OCI-LY1 (cell line): ENCODE results near the gene AUP1.

Source experiments
- H2AFZ ChIP-seq: fragments of 200-600 bp; sonication (generic), shearing (Covaris generic); 2 replicates; pipeline ENCODE4 v1.6.0; 2014; ENCODE audit warnings: antibody characterized with exemption, mild to moderate bottlenecking, low read length
- H3F3A ChIP-seq: fragments of 200-600 bp; sonication (generic), shearing (Covaris generic); 2 replicates; pipeline ENCODE4 v1.6.0; 2014; ENCODE audit warnings: mild to moderate bottlenecking, antibody characterized with exemption, low read length, moderate library complexity; ENCODE audit not compliant: insufficient read depth
- H3K27ac ChIP-seq: fragments of 200-600 bp; sonication (generic); 2 replicates; pipeline ENCODE4 v1.5.1; 2014; ENCODE audit warnings: low read length, mixed run types, mild to moderate bottlenecking, low read depth; ENCODE audit not compliant: poor library complexity, severe bottlenecking
- H3K27me3 ChIP-seq: fragments of 200-600 bp; sonication (generic); 2 replicates; pipeline ENCODE4 v1.6.0; 2014; ENCODE audit warnings: antibody characterized with exemption, mild to moderate bottlenecking, low read length, moderate library complexity; ENCODE audit not compliant: insufficient read depth
- H3K36me3 ChIP-seq: fragments of 200-600 bp; sonication (generic); 2 replicates; pipeline ENCODE4 v1.6.1; 2014; ENCODE audit warnings: mild to moderate bottlenecking, antibody characterized with exemption, low read length, moderate library complexity, mixed read lengths; ENCODE audit not compliant: insufficient read depth
- H3K4me1 ChIP-seq: fragments of 200-600 bp; sonication (generic); 2 replicates; pipeline ENCODE4 v1.5.1; 2014; ENCODE audit warnings: mild to moderate bottlenecking, low read length, moderate library complexity; ENCODE audit not compliant: insufficient read depth, severe bottlenecking
- H3K4me2 ChIP-seq: fragments of 200-600 bp; sonication (generic), shearing (Covaris generic); 2 replicates; pipeline ENCODE4 v1.6.1; 2014; ENCODE audit warnings: low read length
- H3K4me3 ChIP-seq: fragments of 200-600 bp; sonication (generic); 2 replicates; pipeline ENCODE4 v1.5.1; 2014; ENCODE audit warnings: low read length, low read depth, mild to moderate bottlenecking, mixed read lengths; ENCODE audit not compliant: poor library complexity, severe bottlenecking
- H3K79me2 ChIP-seq: fragments of 200-600 bp; shearing (Covaris generic); 2 replicates; pipeline ENCODE4 v1.6.1; 2016; ENCODE audit warnings: mixed run types, low read length, mixed read lengths; ENCODE audit not compliant: insufficient read depth
- H3K9ac ChIP-seq: fragments of 200-600 bp; sonication (generic), shearing (Covaris generic); 2 replicates; pipeline ENCODE4 v1.6.1; 2014; ENCODE audit warnings: mild to moderate bottlenecking, low read length, mixed read lengths
- H3K9me2 ChIP-seq: fragments of 200-600 bp; sonication (generic), shearing (Covaris generic); 2 replicates; pipeline ENCODE4 v1.6.1; 2014; ENCODE audit warnings: low read depth, mild to moderate bottlenecking, low read length, mixed read lengths
- H3K9me3 ChIP-seq: fragments of 200-600 bp; shearing (Covaris generic); 2 replicates; pipeline ENCODE4 v1.6.1; 2014; ENCODE audit warnings: low read length, mixed read lengths
- H4K20me1 ChIP-seq: fragments of 200-600 bp; sonication (generic), shearing (Covaris generic); 2 replicates; pipeline ENCODE4 v1.6.0; 2016; ENCODE audit warnings: mild to moderate bottlenecking, low read length; ENCODE audit not compliant: insufficient read depth
- EZH2 ChIP-seq: fragments of 200-600 bp; sonication (generic), shearing (Covaris generic); IDR thresholded peaks from 2 replicates; pipeline ENCODE4 v1.8.0; 2017; ENCODE audit warnings: borderline replicate concordance, mixed run types, mild to moderate bottlenecking, antibody characterized with exemption, low read length, moderate library complexity, mixed read lengths
- TF ChIP-seq, protein P1 (sequence below): fragments of 200-600 bp; sonication (generic), shearing (Covaris generic); IDR thresholded peaks from 2 replicates; pipeline ENCODE4 v1.5.1; 2017; ENCODE audit warnings: mild to moderate bottlenecking, antibody characterized with exemption, low read length, moderate library complexity, mixed read lengths

Gene AUP1

GRCh38 chr2:74569686-74570085, 40.2 kb upstream of the AUP1 start:
- H3K9ac ChIP-seq: no peak overlapping the region

GRCh38 chr2:74567881-74568280, 38.4 kb upstream of the AUP1 start:
- H2AFZ ChIP-seq: no peak overlapping the region

More at GRCh38 chr2:74569686-74570085, 40.2 kb upstream of the AUP1 start:
- Histone ChIP-seq H2AFZ (no peak overlapping the region), H3K4me1 (peaks cover 25% of the 10 kb centered on the region), H3K79me2 (no peaks in the 10 kb centered on the region), H3K27ac (no peak overlapping the region), H3K4me3 (no peak overlapping the region), H3K9me3 (no peaks in the 10 kb centered on the region), H3K27me3 (no peaks in the 10 kb centered on the region), H3K36me3 (no peaks in the 10 kb centered on the region), H3K4me2 (no peak overlapping the region), H4K20me1 (no peaks in the 10 kb centered on the region), H3F3A (no peaks in the 10 kb centered on the region), H3K9me2 (no peaks in the 10 kb centered on the region)
- TF ChIP-seq, protein P1, sequence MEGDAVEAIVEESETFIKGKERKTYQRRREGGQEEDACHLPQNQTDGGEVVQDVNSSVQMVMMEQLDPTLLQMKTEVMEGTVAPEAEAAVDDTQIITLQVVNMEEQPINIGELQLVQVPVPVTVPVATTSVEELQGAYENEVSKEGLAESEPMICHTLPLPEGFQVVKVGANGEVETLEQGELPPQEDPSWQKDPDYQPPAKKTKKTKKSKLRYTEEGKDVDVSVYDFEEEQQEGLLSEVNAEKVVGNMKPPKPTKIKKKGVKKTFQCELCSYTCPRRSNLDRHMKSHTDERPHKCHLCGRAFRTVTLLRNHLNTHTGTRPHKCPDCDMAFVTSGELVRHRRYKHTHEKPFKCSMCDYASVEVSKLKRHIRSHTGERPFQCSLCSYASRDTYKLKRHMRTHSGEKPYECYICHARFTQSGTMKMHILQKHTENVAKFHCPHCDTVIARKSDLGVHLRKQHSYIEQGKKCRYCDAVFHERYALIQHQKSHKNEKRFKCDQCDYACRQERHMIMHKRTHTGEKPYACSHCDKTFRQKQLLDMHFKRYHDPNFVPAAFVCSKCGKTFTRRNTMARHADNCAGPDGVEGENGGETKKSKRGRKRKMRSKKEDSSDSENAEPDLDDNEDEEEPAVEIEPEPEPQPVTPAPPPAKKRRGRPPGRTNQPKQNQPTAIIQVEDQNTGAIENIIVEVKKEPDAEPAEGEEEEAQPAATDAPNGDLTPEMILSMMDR: no peak
- TF ChIP-seq EZH2: no peak

DNA sequence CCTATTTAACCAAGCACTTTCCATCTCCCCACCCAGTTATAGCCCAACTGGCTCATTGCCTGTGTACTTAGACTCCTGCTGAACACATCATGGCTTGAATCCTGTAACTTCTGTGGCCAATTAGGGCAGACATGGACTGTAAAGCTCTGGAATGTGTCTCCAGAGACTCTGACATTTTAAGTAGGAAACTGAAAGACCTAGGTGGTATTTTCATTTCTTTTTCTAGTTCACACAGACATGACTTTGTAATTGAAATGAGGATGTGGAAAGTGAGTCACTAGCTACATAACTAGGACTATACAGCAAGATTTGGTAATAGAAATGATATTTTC, 37.2 kb upstream of the AUP1 start:
- no peak overlapping the region for H2AFZ ChIP-seq
- H3K4me1 ChIP-seq: peaks cover 10% of the 10 kb centered on the region
- H3K4me3 ChIP-seq: no peak overlapping the region
- no peak overlapping the region for H3K27ac ChIP-seq
- TF ChIP-seq EZH2: no peak
- TF ChIP-seq, protein P1: no peak
- H3K9ac ChIP-seq: no peak overlapping the region
- no peaks in the 10 kb centered on the region for H3K9me3 ChIP-seq
- H3K4me2 ChIP-seq: no peak overlapping the region
- H3F3A ChIP-seq: no peaks in the 10 kb centered on the region
- no peaks in the 10 kb centered on the region for H4K20me1 ChIP-seq
- H3K79me2 ChIP-seq: no peaks in the 10 kb centered on the region
- H3K9me2 ChIP-seq: no peaks in the 10 kb centered on the region
- H3K27me3 ChIP-seq: no peaks in the 10 kb centered on the region
- H3K36me3 ChIP-seq: no peaks in the 10 kb centered on the region

More at GRCh38 chr2:74567881-74568280, 38.4 kb upstream of the AUP1 start:
- TF ChIP-seq, protein P1: no peak
- no peak for TF ChIP-seq EZH2
- Histone ChIP-seq H3K79me2 (no peaks in the 10 kb centered on the region), H3K27ac (no peak overlapping the region), H3K27me3 (no peaks in the 10 kb centered on the region), H3F3A (no peaks in the 10 kb centered on the region), H4K20me1 (no peaks in the 10 kb centered on the region), H3K4me3 (no peak overlapping the region), H3K9me2 (no peaks in the 10 kb centered on the region), H3K4me2 (no peak overlapping the region), H3K9ac (no peak overlapping the region), H3K4me1 (peaks cover 13% of the 10 kb centered on the region), H3K36me3 (no peaks in the 10 kb centered on the region), H3K9me3 (no peaks in the 10 kb centered on the region)
